Right ventricle myocardium superior (tissue), 1 donor: ENCODE measurements around the gene RNF223. TPM values are rescaled to one million over a fixed set of nuclear protein-coding genes. Genes with fewer than 3 reads are reported as not detected.
"Not testable (repeated sequence)": the region's sequence is repeated elsewhere in the genome, so short reads cannot be mapped to it uniquely, and the experiment has no call there.

Experiments
- ATAC-seq: fragments of 200-7000 bp; cut with Tn5 transposase; one replicate; pipeline ENCODE4 v1.9.1; 2020; ENCODE audit warnings: mild to moderate bottlenecking; ENCODE audit not compliant: poor library complexity
- DNase-seq: peaks from one replicate; pipeline ENCODE4 v3.0.0-alpha.2; 2020
- intact Hi-C: fragments of 100-400 bp; cut with DNase I; formaldehyde crosslinking; loops from one replicate; pipeline ENCODE4 v1.11.2; 2022
- total RNA-seq: library from RNA; stranded (reverse); fragmentation: NEBNext Ultra II Directional; extraction: Animal tissue kit (Norgen Biotek cat#: 25700); gene quantifications from one replicate; pipeline ENCODE4 v1.2.1, GENCODE V29; 2021
- donor health status: DM: no; HTN: yes; CAD: no; lungs with severe emphysema.

RNF223 gene
- total RNA-seq, 1 donor from 2014 or later, result not detected

DNA sequence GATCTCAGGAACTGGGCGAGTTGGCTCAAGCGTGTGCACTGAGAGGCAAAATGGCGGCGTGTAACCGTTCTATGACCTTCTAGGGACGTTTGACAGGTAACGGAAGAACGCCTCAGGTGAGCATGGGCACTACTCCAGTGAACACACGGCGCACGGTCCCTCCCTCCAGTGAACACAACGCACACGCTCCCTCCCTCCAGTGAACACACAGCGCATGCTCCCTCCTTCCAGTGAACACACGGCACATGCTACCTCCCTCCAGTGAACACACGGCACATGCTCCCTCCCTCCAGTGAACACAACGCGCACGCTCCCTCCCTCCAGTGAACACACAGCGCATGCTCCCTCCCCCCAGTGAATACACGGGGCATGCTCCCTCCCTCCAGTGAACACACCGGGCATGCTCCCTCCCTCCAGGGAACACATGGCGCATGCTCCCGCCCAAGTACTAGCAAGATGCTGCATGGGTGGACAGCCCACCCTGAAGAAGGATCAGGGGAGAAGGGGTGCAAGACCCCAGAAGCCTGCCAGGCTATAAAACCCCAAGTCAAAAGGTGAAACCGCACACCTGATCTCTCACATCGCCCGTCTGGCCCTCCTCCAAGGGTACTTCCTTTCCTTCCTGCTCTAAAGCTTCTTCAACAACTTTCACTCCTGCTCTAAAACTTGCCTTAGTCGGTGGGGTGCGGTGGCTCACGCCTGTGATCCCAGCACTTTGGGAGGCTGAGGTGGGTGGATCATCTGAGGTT, 38.3 kb upstream of the RNF223 start:
- peak; percentile 29 for DNase-seq
- intact Hi-C loops, result no loop called here
- no peak for ATAC-seq

DNA sequence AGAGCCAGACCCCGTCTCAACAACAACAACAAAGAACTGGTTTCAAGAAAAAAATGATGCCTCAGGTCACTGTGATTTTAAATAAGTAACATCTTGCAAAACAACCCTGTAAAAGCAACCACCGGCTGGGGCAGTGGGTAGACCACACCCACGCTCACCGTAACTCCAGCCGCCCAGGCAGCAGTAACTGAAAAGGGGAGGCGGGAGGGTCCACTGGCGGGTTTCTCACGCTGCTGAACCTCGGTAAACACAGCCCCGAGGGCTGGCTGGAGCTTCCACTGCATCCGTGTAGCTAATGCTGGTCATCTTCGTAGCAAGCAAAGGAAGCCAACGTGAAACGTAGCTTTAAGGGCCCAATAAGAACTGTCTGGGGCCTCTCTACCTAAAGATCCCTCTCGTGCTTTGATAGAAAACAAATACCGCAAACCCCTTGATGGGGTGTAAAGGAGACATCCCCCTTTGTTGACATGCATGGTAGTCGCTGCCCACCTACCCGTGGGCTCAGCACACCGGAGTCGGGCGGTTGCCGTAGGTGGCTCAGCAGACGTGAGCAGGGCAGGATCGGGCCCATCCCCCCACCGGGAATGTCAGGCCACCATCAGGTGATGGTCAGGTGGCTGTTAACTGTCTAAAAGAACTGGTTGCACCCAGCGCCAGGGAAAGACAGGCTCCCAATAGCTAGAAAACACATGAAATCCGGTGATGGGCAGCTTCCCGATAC, 37.6 kb upstream of the RNF223 start:
- peak; percentile 34 for DNase-seq
- intact Hi-C loops, result no loop called here
- ATAC-seq, result no peak

DNA sequence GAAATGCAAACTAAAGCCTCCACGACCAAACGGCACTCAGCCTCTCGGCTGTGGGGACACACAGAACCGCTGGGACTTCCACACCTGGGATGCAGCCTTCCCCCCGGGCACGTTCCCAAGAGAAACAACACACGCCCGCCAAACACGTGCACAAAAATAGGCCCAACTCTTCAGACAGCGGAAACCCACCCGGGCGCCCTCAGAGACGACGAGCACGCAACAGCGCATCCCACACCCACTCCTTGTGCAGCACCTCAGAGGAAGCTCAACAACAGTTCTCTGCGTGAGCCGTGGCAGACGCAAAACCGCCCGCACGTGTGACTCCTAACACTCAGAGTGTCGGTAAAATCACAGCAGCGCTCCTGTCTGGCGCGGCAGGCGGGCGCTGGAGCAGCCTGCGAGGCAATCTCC, 36.5 kb upstream of the RNF223 start:
- DNase-seq (peak; percentile 37), ATAC-seq (no peak)
- intact Hi-C loops, result no loop called here

DNA sequence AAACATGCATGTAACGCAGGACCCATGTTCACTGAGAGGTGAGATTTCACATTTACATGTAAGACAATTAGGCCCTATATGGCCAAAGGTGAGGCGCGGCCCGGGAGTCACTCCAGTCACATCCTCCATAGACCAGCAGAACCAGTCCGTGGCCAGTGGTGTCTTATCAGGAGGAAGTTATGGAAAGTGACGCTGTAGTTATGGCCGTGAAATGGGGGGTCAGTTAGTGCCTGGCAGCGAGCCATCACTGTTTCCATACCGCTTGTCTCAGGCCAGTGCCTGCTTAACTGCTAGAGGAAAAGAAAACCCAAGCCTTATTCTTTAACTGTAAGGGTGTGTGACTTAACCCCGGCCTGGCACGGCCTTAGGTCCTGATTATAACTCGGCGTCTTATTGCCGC, 35.6 kb upstream of the RNF223 start:
- intact Hi-C loops, result no loop called here
- DNase-seq, result peak; percentile 25

DNA sequence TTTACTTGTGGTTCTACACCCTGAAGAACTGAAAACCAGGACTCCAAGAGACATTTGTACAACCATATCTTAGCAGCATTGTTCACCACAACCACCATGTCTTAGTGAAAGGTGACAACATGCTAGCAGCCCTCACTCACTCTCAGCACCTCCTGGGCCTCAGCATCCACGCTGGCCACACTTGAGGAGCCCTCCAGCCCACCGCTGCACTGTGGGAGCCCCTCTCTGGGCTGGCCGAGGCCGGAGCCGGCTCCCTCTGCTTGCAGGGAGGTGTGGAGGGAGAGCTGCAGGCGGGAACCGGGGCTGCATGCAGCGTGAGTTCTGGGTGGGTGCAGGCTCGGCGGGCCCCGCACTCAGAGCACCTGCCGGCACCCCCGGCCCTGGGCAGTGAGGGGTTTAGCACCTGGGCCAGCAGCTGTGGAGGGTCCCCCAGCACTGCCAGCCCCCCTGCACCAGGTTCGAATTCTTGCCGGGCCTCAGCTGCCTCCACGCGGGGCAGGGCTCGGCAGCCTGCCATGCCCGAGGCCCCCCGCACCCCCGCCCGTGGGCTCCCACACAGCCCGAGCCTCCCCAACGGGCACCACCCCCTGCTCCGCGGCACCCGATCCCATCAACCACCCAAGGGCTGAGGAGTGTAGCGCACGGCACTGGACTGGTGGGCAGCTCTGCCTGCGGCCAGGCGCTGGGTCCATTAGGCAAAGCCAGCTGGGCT, 32.6 kb upstream of the RNF223 start:
- ATAC-seq (no peak), DNase-seq (peak; percentile 20)
- intact Hi-C loops, result no loop called here

More for the DNA sequence above, 35.6 kb upstream of the RNF223 start:
- ATAC-seq, result no peak

DNA sequence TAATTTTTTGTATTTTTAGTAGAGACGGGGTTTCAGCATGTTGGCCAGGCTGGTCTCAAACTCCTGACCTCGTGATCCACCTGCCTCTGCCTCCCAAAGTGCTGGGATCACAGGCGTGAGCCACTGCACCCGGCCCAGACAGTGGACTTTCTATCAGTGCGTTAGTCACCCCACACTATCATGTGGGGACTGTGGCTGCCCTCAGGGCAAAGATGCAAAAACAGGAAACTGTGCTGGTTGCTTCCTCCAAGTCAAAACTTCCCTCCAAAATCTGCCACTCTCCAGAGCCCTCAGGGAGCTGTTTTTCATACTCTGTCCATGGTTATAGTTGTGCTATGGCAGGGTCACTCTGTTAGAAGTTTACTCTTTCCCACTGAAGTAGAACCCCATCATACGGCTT, 30.0 kb upstream of the RNF223 start:
- intact Hi-C loops, ATAC-seq: not testable (repeated sequence)
- peak; percentile 17 for DNase-seq

DNA sequence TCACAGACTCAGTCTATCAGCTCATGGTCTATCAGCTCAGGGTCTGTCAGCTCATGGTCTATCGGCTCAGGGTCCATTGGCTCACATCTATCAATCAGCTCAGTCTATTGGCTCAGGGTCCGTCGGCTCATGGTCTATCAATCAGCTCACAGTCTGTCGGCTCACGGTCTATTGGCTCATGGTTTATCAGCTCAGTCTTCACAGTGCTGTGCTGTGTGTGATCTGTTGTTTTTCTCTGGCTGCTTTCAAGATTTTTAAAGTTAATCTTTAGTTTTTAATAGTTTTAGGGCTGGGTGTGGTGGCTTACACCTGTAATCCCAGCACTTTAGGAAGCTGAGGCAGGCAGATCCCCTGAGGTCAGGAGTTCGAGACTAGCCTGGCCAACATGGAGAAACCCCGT, 27.4 kb upstream of the RNF223 start:
- DNase-seq (no peak), ATAC-seq (no peak)
- intact Hi-C loops, result no loop called here

DNA sequence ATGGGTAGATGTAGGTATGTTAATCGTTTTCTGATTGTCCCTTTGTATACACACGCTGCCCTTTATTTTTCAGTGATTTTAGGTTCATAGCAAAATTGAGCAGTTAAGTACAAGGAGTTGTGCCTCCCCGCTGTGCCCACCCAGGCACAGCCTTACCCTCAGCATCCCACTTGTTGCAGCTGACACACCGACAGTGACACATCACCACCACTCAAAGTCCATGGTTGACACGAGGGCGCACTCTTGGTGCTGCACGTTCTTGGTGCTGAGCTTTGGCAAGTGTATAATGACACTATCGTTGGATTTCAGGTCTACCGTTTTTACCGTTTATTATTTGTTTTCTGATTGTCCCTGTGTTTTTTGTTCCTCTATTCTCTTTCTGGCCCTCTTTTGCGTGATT, 26.2 kb upstream of the RNF223 start:
- intact Hi-C loops, result no loop called here
- ATAC-seq, result no peak
- DNase-seq, result no peak

DNA sequence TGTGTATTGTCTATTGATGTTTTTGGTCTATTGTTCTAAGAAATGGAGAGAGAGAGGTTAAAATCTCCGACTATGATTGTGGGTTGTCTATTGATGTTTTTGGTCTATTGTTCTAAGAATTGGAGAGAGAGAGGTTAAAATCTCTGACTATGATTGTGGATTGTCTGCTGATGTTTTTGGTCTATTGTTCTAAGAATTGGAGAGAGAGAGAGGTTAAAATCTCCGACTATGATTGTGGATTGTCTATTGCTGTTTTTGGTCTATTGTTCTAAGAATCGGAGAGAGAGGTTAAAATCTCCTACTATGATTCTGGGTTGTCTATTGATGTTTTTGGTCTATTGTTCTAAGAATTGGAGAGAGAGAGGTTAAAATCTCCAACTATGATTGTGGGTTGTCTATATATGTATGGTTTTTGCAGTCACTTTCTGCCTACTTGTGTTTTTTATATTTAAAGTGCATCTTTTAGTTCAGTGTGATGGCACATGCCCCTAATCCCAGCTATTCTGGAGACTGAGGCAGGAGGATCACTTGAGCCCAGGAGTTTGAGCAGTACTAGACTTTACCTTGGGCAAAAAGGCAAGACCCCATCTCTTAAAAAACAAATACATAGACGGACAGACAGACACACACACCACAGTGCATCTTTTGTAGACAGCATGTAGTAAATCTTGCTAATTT, 25.5 kb upstream of the RNF223 start:
- ATAC-seq (no peak), DNase-seq (no peak)
- intact Hi-C loops, result no loop called here

DNA sequence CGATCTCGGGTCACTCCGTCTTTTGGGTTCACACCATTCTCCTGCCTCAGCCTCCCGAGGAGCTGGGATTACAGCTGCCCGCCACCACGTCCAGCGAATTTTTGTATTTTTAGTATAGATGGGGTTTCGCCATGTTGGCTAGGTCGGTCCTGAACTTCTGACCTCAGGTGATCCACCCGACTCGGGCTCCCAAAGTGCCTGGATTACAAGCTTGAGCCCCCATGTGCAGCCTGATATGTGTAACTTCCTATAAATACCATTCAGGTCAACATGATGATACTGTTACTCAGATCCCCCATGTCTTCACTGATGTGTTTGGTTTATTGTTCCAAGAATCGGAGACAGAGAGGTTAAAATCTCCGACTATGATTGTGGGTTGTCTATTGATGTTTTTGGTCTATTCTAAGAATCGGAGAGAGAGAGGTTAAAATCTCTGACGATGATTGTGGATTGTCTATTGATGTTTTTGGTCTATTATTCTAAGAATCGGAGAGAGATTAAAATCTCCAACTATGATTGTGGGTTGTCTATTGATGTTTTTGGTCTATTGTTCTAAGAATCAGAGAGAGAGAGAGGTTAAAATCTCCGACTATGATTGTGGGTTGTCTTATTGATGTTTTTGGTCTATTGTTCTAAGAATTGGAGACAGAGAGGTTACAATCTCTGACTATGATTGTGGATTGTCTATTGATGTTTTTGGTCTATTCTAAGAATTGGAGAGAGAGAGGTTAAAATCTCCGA, 24.7 kb upstream of the RNF223 start:
- ATAC-seq, result no peak
- intact Hi-C loops, result no loop called here
- DNase-seq, result peak; percentile 12

DNA sequence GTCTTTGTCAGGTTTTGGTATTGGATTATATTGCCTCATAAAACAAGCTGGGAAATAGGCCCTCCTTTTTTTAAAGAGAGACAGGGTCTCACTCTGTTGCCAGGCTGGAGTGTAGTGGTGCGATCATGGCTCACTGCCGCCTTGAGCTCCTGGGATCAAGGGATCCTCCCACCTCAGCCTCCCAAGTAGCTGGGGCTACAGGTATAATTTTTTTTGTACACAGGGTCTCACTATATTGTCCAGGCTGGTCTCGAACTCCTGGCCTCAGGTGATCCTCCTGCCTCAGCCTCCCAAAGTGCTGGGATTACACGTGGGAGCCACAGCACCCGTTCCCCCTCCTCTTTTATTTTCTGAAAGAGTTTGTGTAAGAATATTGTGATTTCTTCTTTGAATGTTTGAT, 22.0 kb upstream of the RNF223 start:
- DNase-seq, intact Hi-C loops, ATAC-seq: not testable (repeated sequence)

DNA sequence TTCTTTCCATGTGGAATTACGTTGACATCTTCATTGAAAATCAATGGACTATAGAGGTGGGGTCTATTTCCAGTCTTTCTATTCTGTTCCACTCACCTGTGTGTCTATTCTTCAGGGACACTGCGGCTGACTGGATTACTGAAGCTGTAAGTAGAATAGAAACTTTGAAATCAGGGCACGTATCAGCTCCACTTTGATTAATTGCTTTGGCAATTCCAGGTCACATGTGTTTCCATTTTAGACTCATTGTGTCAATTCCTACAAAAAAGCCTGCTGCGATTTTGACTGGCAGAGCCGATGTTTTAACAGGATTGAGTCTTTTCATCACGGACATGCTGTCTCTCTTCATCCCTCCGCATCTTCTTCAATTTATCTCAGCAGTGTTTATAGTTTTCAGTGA, 20.9 kb upstream of the RNF223 start:
- ATAC-seq (no peak), DNase-seq (no peak)
- intact Hi-C loops, result no loop called here

DNA sequence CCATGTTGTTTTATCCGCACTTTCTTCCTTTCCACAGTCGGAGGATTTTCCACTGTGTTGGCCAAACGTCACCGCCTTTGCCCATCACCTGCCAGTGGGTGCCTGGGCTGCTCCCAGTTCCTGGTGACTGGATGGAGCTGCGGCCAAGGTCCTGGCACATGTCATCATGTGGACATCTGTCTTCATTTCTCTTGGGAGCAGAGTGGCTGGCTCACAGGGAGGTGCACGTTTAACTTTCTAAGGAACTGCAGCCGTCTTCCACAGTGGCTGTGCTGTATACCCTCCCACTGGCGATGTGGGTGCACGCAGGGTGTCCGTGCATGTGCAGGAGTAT, 19.5 kb upstream of the RNF223 start:
- no peak for ATAC-seq
- intact Hi-C loops, result no loop called here
- no peak for DNase-seq

DNA sequence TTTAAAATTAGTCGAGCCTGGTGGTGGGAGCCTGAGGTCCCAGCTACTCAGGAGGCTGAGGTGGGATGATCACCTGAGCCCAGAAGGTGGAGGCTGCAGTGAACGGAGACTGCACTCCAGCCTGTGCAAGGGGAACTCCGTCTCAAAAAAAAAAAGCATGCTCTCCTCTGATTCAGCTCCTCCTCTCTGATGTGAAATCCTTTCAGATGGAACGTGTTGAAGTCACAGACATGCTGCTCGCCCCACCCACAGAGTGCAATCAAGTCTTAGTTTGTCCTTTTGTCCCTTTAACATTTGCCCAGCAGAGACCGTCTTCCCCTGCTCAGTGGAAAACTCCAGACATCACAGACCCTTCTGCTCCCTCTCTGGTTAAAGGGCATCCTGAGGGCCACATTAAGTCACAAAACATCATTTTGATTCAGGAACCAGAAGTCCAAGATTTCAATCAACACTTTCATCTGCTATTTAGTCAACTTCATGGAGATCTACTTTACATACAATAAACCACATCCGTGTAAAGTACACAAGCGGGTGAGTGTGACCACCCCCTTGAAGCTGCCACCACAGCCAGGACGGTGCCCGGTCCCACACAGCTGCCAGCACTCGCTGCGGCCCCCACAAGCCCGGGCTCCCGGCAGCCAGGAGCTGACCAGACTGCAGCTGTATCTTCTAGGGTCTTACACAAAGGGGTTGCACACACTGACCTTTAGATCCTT, 18.9 kb upstream of the RNF223 start:
- ATAC-seq (no peak), DNase-seq (no peak)
- intact Hi-C loops, result no loop called here

DNA sequence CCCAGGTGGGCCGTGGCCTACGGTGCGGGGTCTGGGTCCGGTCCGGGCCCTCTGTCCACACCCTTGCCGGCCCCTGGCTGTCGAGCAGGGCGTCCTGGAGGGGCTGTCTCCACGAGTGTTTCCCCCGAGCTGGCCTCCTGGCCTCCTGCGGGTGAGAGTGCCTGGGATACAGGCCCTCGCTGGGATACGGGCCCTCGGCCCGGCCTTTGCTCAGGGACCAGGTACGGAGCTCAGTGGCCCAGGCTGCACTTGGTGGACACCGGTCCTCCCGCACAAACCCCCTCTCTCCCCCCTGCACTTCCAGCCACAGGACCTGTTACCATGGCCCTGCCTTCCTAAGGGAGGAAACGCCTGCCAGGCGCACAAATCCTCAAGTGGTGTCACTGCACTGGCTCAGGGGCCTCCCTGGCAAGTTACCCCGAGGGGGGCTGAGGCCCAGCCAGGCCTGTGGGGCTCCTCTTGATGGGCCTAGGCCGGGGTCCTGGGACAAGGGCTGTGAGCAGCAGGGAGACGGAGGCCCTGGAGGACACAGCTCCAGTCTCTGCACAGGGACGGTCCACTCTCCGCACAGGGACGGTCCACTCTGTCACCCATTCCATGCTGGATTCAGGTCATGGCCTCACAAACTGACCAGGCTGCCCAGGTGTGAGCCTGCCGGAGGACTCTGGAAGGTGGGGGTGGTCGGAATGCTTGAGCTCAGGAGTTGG, 18.2 kb upstream of the RNF223 start:
- DNase-seq (peak; percentile 31), ATAC-seq (no peak)
- intact Hi-C loops, result no loop called here

DNA sequence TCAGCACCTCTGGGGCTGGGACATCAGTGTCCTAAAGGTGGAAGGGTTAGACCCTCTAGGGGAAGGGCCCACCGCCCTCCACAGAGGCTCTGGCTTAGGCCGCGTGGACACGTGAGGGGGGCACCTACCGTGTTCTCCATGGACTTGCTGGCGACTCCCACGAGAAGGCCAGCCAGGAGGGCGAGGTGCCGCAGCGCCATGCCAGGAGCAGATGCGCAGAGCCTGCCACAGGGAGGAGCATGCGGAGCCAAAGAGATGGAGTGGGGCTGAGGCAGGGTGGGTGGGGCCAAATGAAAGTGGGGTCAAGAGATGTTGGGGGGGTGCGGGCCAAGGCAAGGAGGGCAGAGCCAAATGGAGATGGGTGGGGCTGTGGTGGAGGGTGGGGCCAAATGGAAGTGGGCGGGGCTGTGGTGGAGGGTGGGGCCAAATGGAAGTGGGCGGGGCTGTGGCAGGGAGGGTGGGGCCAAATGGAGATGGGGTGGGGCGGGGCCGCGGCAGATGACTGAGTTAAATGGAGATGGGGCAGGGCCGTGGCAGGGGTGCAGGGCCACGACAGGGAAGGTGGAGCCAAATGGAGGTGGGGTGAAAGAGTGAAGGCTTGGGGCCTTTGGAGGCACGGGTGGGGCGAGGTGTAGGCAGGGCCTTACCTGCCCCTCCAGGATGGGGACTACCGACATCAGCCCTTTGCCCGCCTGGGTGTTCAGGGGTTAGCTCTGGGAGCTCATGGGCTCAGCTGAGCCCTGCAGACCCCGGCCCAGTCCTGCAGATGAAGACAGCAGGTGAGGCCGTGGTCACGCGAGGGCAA, 17.4 kb upstream of the RNF223 start:
- DNase-seq (peak; percentile 30), ATAC-seq (no peak)
- intact Hi-C loops, result no loop called here
